Astrocyte (in vitro differentiated cells and primary cell): ENCODE measurements around the gene PCDHGA1.

Source experiments
- CTCF ChIP-seq: IDR thresholded peaks from 2 replicates; pipeline ENCODE4 v1.5.1; 2011; ENCODE audit warnings: low read depth, mild to moderate bottlenecking, inconsistent platforms, low read length, moderate library complexity; ENCODE audit not compliant: insufficient read depth
- EZH2 ChIP-seq: IDR thresholded peaks from 2 replicates; pipeline ENCODE4 v1.6.1; 2012; ENCODE audit warnings: mild to moderate bottlenecking, low read length, inconsistent platforms; ENCODE audit not compliant: insufficient read depth

GRCh38 chr5:141354900-141355469 is 24.7 kb downstream of the PCDHGA1 start, which contains the start of gene PCDHGA4:
- TF ChIP-seq CTCF = peak; percentile 39
- TF ChIP-seq EZH2 = no peak
